HCT116 (cell line): ENCODE measurements around the gene PAGR1. TPM values are rescaled to one million over a fixed set of nuclear protein-coding genes. Genes with fewer than 3 reads are reported as not detected.
A peak's percentile ranks its signal among the peaks of the same experiment; 100 is the strongest.

Source experiments
- ATAC-seq: fragments of 200-7000 bp; cut with Tn5 transposase; 2 replicates; pipeline ENCODE4 v1.9.1; 2020; ENCODE audit warnings: mild to moderate bottlenecking, moderate library complexity
- BruUV-seq: library from RNA; stranded (reverse); fragments of 400-500 nt; replicated peaks from 2 replicates; lab custom pipeline; 2021; lab: Mats Ljungman, UMichigan
- CTCF ChIA-PET: fragments of 300-600 bp; sonication (Branson Sonifier 250); formaldehyde crosslinking; loops from one replicate; lab custom pipeline; 2021; ENCODE audit warnings: antibody characterized with exemption; lab: Charles Lee
- POLR2A ChIA-PET: fragments of 300-600, 350-600 bp; sonication (Branson Sonifier 250); formaldehyde crosslinking; loops from one replicate; lab custom pipeline; 2021; ENCODE audit warnings: antibody characterized with exemption; lab: Charles Lee
- RAD21 ChIA-PET, 2 experiments: fragments of 300-600 bp; sonication (Branson Sonifier 250); formaldehyde crosslinking; loops; one replicate each; lab custom pipeline; 2023; ENCODE audit warnings: low total read pairs in 2 of 2; ENCODE audit not compliant: uncharacterized antibody in 2 of 2, unreplicated experiment in 2 of 2, low non-redundant PET in 1 of 2; lab: Charles Lee
- DNase-seq: peaks from one replicate; pipeline ENCODE4 v3.0.0-alpha.2; 2010; ENCODE audit warnings: low read depth, low spot score
- H2AFZ ChIP-seq: fragments of 200-600 bp; shearing (Covaris generic), sonication (generic); 2 replicates; pipeline ENCODE4 v1.6.1; 2017; ENCODE audit warnings: low read depth, mixed run types, mixed read lengths, antibody characterized with exemption, low read length; ENCODE audit not compliant: poor library complexity, severe bottlenecking
- H3K27ac ChIP-seq: 2 replicates; pipeline ENCODE4 v1.5.1; 2012; ENCODE audit warnings: low read depth, low read length
- H3K27me3 ChIP-seq: fragments of 200-600 bp; sonication (generic); 2 replicates; pipeline ENCODE4 v1.6.1; 2016; ENCODE audit warnings: mixed run types, low read length, mixed read lengths; ENCODE audit not compliant: insufficient read depth
- H3K36me3 ChIP-seq, 2 experiments: fragments of 200-500 bp in 1 of 2; fragments of 200-600 bp in 1 of 2; sonication (Bioruptor generic) in 1 of 2; sonication (generic) in 1 of 2; 2 replicates each; pipeline versions ENCODE4 v1.5.1 to v1.6.1; 2014 to 2016; ENCODE audit warnings: low read length in 2 of 2, inconsistent platforms in 1 of 2, mixed read lengths in 1 of 2, mixed run types in 1 of 2; ENCODE audit not compliant: insufficient read depth in 2 of 2, control insufficient read depth in 1 of 2
- H3K4me1 ChIP-seq, 2 experiments: fragments of 200-600 bp in 1 of 2; sonication (generic) in 1 of 2; 2 replicates each; pipeline versions ENCODE4 v1.5.1 to v1.6.1; 2012 to 2017; ENCODE audit warnings: low read length in 2 of 2, inconsistent platforms in 1 of 2, mild to moderate bottlenecking in 1 of 2, mixed read lengths in 1 of 2, mixed run types in 1 of 2, moderate library complexity in 1 of 2; ENCODE audit not compliant: insufficient read depth in 2 of 2, control insufficient read depth in 1 of 2
- H3K4me2 ChIP-seq: fragments of 200-600 bp; sonication (generic); 2 replicates; pipeline ENCODE4 v1.6.1; 2017; ENCODE audit warnings: mixed run types, low read length, mixed read lengths
- H3K4me3 ChIP-seq, 2 experiments: fragments of 200-600 bp in 1 of 2; sonication (generic) in 1 of 2; replicated peaks in 1 of 2; 2 replicates each; pipeline ENCODE4 v1.5.1; 2011 to 2016; ENCODE audit warnings: low read length in 2 of 2, control low read depth in 1 of 2, low read depth in 1 of 2, mild to moderate bottlenecking in 1 of 2, mixed read lengths in 1 of 2, mixed run types in 1 of 2
- H3K79me2 ChIP-seq: fragments of 200-600 bp; sonication (generic); 2 replicates; pipeline ENCODE4 v1.6.1; 2017; ENCODE audit warnings: mild to moderate bottlenecking, mixed run types, low read length, moderate library complexity, mixed read lengths; ENCODE audit not compliant: insufficient read depth
- H3K9ac ChIP-seq: fragments of 200-600 bp; sonication (generic); 2 replicates; pipeline ENCODE4 v1.6.1; 2016; ENCODE audit warnings: low read length, mixed read lengths
- H3K9me2 ChIP-seq: fragments of 200-600 bp; sonication (generic), shearing (Covaris generic); 2 replicates; pipeline ENCODE4 v1.6.1; 2017; ENCODE audit warnings: mixed run types, mild to moderate bottlenecking, moderate library complexity; ENCODE audit not compliant: insufficient read depth
- H3K9me3 ChIP-seq, 2 experiments: fragments of 200-500 bp in 1 of 2; fragments of 200-600 bp in 1 of 2; sonication (Bioruptor generic) in 1 of 2; sonication (generic) in 1 of 2; 2 replicates each; pipeline ENCODE4 v1.6.1; 2014 to 2017; ENCODE audit warnings: low read length in 2 of 2, mixed read lengths in 2 of 2, inconsistent platforms in 1 of 2, low read depth in 1 of 2, mild to moderate bottlenecking in 1 of 2, mixed run types in 1 of 2, moderate library complexity in 1 of 2; ENCODE audit not compliant: control insufficient read depth in 1 of 2, insufficient read depth in 1 of 2
- H4K20me1 ChIP-seq: fragments of 200-600 bp; sonication (generic), shearing (Covaris generic); 2 replicates; pipeline ENCODE4 v1.6.1; 2017; ENCODE audit warnings: mixed run types, mild to moderate bottlenecking, moderate library complexity; ENCODE audit not compliant: insufficient read depth
- ATF3 ChIP-seq: IDR thresholded peaks from 2 replicates; pipeline ENCODE4 v1.6.1; 2012
- CEBPB ChIP-seq: IDR thresholded peaks from 2 replicates; pipeline ENCODE4 v1.6.1; 2012; ENCODE audit warnings: low read depth
- EGR1 ChIP-seq: IDR thresholded peaks from 2 replicates; pipeline ENCODE4 v1.6.1; 2012; ENCODE audit warnings: low read depth
- ELF1 ChIP-seq: IDR thresholded peaks from 2 replicates; pipeline ENCODE4 v1.6.1; 2012; ENCODE audit warnings: low read depth, borderline replicate concordance
- JUND ChIP-seq: IDR thresholded peaks from 2 replicates; pipeline ENCODE4 v1.6.1; 2012
- POLR2A ChIP-seq: IDR thresholded peaks from 2 replicates; pipeline ENCODE4 v1.7.0; 2011; ENCODE audit warnings: borderline replicate concordance; ENCODE audit not compliant: insufficient read depth, insufficient read length; ENCODE audit errors: extremely low read depth
- POLR2AphosphoS5 ChIP-seq: IDR thresholded peaks from 2 replicates; pipeline ENCODE4 v1.6.1; 2011; ENCODE audit warnings: mild to moderate bottlenecking, low read depth, low read length, moderate library complexity
- YY1 ChIP-seq: IDR thresholded peaks from 2 replicates; pipeline ENCODE4 v1.6.1; 2011; ENCODE audit warnings: low read length, low read depth, moderate library complexity, mild to moderate bottlenecking; ENCODE audit not compliant: insufficient replicate concordance; ENCODE audit errors: extremely low read depth
- ZFX ChIP-seq: fragments of 450-650 bp; IDR thresholded peaks from 2 replicates; pipeline ENCODE4 v1.6.1; 2017
- intact Hi-C: fragments of 100-400 bp; cut with micrococcal nuclease; formaldehyde crosslinking; loops from 2 replicates; pipeline ENCODE4 v1.10.0; 2022
- total RNA-seq: library from RNA; stranded (reverse); gene quantifications from one replicate; pipeline ENCODE4 v1.2.1, GENCODE V29; 2021; ENCODE audit not compliant: unreplicated experiment
- TF ChIP-seq, protein P1 (sequence below), 3 experiments: fragments of 200-600 bp in 1 of 3; sonication (generic) in 1 of 3; IDR thresholded peaks in 2 of 3; conservative IDR thresholded peaks in 1 of 3; 2 replicates each; pipeline ENCODE4 v1.5.1; 2012 to 2017; ENCODE audit warnings: low read depth in 2 of 3, low read length in 2 of 3, antibody characterized with exemption in 1 of 3, borderline replicate concordance in 1 of 3, control low read depth in 1 of 3, mild to moderate bottlenecking in 1 of 3, mixed read lengths in 1 of 3, mixed run types in 1 of 3, moderate library complexity in 1 of 3; ENCODE audit not compliant: insufficient read depth in 1 of 3

The PAGR1 gene
- total RNA-seq, 1 experiment from 2014 or later = 28.9 TPM

- no peak for TF ChIP-seq JUND
- peak; percentile 68 for TF ChIP-seq POLR2AphosphoS5
- TF ChIP-seq, protein P1, sequence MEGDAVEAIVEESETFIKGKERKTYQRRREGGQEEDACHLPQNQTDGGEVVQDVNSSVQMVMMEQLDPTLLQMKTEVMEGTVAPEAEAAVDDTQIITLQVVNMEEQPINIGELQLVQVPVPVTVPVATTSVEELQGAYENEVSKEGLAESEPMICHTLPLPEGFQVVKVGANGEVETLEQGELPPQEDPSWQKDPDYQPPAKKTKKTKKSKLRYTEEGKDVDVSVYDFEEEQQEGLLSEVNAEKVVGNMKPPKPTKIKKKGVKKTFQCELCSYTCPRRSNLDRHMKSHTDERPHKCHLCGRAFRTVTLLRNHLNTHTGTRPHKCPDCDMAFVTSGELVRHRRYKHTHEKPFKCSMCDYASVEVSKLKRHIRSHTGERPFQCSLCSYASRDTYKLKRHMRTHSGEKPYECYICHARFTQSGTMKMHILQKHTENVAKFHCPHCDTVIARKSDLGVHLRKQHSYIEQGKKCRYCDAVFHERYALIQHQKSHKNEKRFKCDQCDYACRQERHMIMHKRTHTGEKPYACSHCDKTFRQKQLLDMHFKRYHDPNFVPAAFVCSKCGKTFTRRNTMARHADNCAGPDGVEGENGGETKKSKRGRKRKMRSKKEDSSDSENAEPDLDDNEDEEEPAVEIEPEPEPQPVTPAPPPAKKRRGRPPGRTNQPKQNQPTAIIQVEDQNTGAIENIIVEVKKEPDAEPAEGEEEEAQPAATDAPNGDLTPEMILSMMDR (IDR thresholded peaks at IDR 0.05 in 2 of 3, conservative IDR thresholded peaks at IDR 0.05 in 1 of 3; ENCODE audit: borderline replicate concordance in 1 of 3, insufficient read depth in 1 of 3, low read depth in 2 of 3, low read length in 2 of 3) = peak in 2 of 3 experiments; percentile 8 to 12; a peak in 1 of 6 replicates
- 0 out of 2 replicates have a peak, but pooled peaks have one; percentile 47 for TF ChIP-seq ZFX
- TF ChIP-seq ATF3 = no peak
- no peak for TF ChIP-seq EGR1
- peak; percentile 23 for TF ChIP-seq YY1
- peak; percentile 8 for TF ChIP-seq POLR2A
- TF ChIP-seq ELF1 = no peak
- no peak for TF ChIP-seq CEBPB
- H3K27ac ChIP-seq = peak overlapping the region; percentile 98
- peak overlapping the region; percentile 78 for H3K4me2 ChIP-seq
- no peaks in the 10 kb centered on the region for H3K9me2 ChIP-seq
- H2AFZ ChIP-seq = no peak overlapping the region
- peaks cover 49% of the 10 kb centered on the region for H3K79me2 ChIP-seq
- DNase-seq (no peak), ATAC-seq (peak; percentile 51)
- POLR2A ChIA-PET = interaction anchor here (0.5 to 2.2 kb wide), 7 partner anchors 9 to 204 kb away, joined by 3 to 20 read pairs (median 4); partner anchors contain the start of genes ASPHD1, KIF22 and SEZ6L2
- intact Hi-C loops = loop anchor here (2.0 to 5.0 kb wide), 2 partner anchors 45 to 116 kb away; partner anchors contain the start of gene CDIPT
- no peaks in the 10 kb centered on the region; the same call in 1 of the 2 replicates for H4K20me1 ChIP-seq
- BruUV-seq = TSS peak; percentile 41
- CTCF ChIA-PET = interaction anchor here (0.7 to 2.1 kb wide), 10 partner anchors 8 to 215 kb away, joined by 3 to 33 read pairs (median 4); partner anchors contain the start of genes CDIPT and MAZ
- peaks cover 0 to 8% of the 10 kb centered on the region in 2 experiments; a peak in 2 of 4 replicates for H3K36me3 ChIP-seq
- no peaks in the 10 kb centered on the region for H3K27me3 ChIP-seq
- peaks cover 37 to 78% of the 10 kb centered on the region in 2 experiments for H3K4me1 ChIP-seq
- H3K4me3 ChIP-seq = peak overlapping the region; percentile 87 to 98
- peak overlapping the region; percentile 97 for H3K9ac ChIP-seq
- no peaks in the 10 kb centered on the region for H3K9me3 ChIP-seq
- RAD21 ChIA-PET = interaction anchor here in 1 of 2 experiments (0.9 to 1.2 kb wide), 3 partner anchors 9 to 32 kb away, joined by 3 to 9 read pairs (median 5); partner anchors contain the start of gene MAZ
Observed at GRCh38 chr16:29816694-29817441, 916 bp downstream of the PAGR1 start.
